Heart right ventricle (tissue), 16 donors: Measurements from ENCODE around the gene CD300LG. TPM values are rescaled to one million over a fixed set of nuclear protein-coding genes. Genes with fewer than 3 reads are reported as not detected.
"Not testable (repeated sequence)": the region's sequence is repeated elsewhere in the genome, so short reads cannot be mapped to it uniquely, and the experiment has no call there.

Experiments used
- ATAC-seq, 8 donors: fragments of 200-7000 bp; cut with Tn5 transposase; one replicate each; pipeline ENCODE4 v1.9.1; 2020; ENCODE audit warnings: mild to moderate bottlenecking in 8 of 8, moderate library complexity in 8 of 8, moderate number of reproducible peaks in 1 of 8
- DNase-seq, 2 donors: peaks; one replicate each; pipeline ENCODE4 v3.0.0-alpha.2; 2020
- H3K27ac ChIP-seq, 10 donors: fragments of 200-600 bp; sonication (generic) in 2 of 10; one replicate each; pipeline versions ENCODE4 v1.5.0 to v1.8.0; 2020 to 2022; ENCODE audit warnings: mild to moderate bottlenecking in 3 of 10
- H3K27me3 ChIP-seq, 7 donors: fragments of 200-600 bp; one replicate each; pipeline ENCODE4 v1.8.0; 2021 to 2022; ENCODE audit warnings: mild to moderate bottlenecking in 2 of 7
- H3K36me3 ChIP-seq, 9 donors: fragments of 200-600 bp; sonication (generic) in 1 of 9; one replicate each; pipeline versions ENCODE4 v1.5.0 to v1.8.0; 2020 to 2022; ENCODE audit warnings: mild to moderate bottlenecking in 2 of 9
- H3K4me1 ChIP-seq, 9 donors: fragments of 200-600 bp; sonication (generic) in 1 of 9; one replicate each; pipeline versions ENCODE4 v1.5.0 to v1.8.0; 2020 to 2022; ENCODE audit warnings: mild to moderate bottlenecking in 4 of 9
- H3K4me3 ChIP-seq, 10 donors: fragments of 200-600 bp; sonication (generic) in 2 of 10; one replicate each; pipeline versions ENCODE4 v1.5.0 to v1.8.0; 2020 to 2022; ENCODE audit warnings: mild to moderate bottlenecking in 7 of 10, moderate library complexity in 2 of 10
- H3K9me3 ChIP-seq, 11 donors: fragments of 200-600 bp in 10 of 11; sonication (generic) in 2 of 11; one replicate each; pipeline versions ENCODE4 v1.5.0 to v1.8.0; 2013 to 2022; ENCODE audit warnings: mild to moderate bottlenecking in 2 of 11, control low read depth in 1 of 11, moderate library complexity in 1 of 11
- WGBS, 2 donors: extraction: QIAGEN DNeasy Blood & Tissue Kit; methylation state at CpG; one replicate each; pipeline ENCODE4 v1.1.7; 2013; ENCODE audit warnings: inconsistent platforms in 1 of 2; 5-methylcytosine and 5-hydroxymethylcytosine counted together
- intact Hi-C, 10 donors: fragments of 100-400 bp; cut with DNase I; formaldehyde crosslinking; loops; one replicate each; pipeline versions ENCODE4 v1.11.1 to v1.14.2; 2022
- long read RNA-seq, 3 donors: library from polyadenylated mRNA; unstranded; transcript quantifications; one replicate each; pipeline ENCODE4 v2.0.0, GENCODE V29; 2020 to 2021
- polyA plus RNA-seq, 2 donors: library from polyadenylated mRNA; stranded (reverse); fragments of 200-250 nt; gene quantifications; one replicate each; pipeline ENCODE4 v1.2.3, GENCODE V29; 2013
- total RNA-seq, 10 donors: library from RNA; stranded (reverse); fragmentation: NEBNext Ultra II Directional in 3 of 10; extraction: Animal tissue kit (Norgen Biotek cat#: 25700) in 3 of 10; gene quantifications; one replicate each; pipeline versions ENCODE4 v1.2.1 to v1.2.4, GENCODE V29; 2021 to 2023
- TF ChIP-seq, protein P1 (sequence below), 9 donors: fragments of 200-600 bp; sonication (generic) in 2 of 9; IDR thresholded peaks; one replicate each; pipeline versions ENCODE4 v1.5.0 to v1.8.0; 2021 to 2022; ENCODE audit warnings: antibody characterized with exemption in 9 of 9, mild to moderate bottlenecking in 5 of 9, moderate library complexity in 1 of 9
- donor health status: Arrhythmogenic right ventricular cardiomyopathy.
- donor health status: ischemic (EF 13 %, LVEDD 7.1; RV severe dilation, severe dysfunction).
- donor health status: healthy with polysubstance abuse.
- donor health status: DM: no; HTN: yes; CAD: no.
- donor health status: DM: no; HTN: no; CAD: no.
- donor health status: ischemic (EF 25% LVEDD 6.9; RV normal size, moderate dysfunction).
- donor health status: ischemic (EF 25% LVEDD 5.7; RV mildly dilated, moderate dysfunction).
- donor health status: healthy.
- donor health status: DM: yes; HTN: yes; CAD: no.
- donor health status: Ischemic cardiomyopathy.
- donor health status: ischemic (EF 35%, LVEDD 5.7; RV mildly dilated, moderate dysfunction).
- donor health status: nonischemic (EF 11% LVEDD 7.7; RV severe dilation, severe dysfunction).
- donor health status: DM: yes; HTN: yes; CAD: no.
- donor health status: PGD.
- donor health status: ischemic (EF 29% LVEDD 5.4; RV normal size, mild dysfunction).
- donor health status: nonischemic (EF 23%, LVEDD 6.1; RV moderate dilation, normal function).

CD300LG gene, protein sequence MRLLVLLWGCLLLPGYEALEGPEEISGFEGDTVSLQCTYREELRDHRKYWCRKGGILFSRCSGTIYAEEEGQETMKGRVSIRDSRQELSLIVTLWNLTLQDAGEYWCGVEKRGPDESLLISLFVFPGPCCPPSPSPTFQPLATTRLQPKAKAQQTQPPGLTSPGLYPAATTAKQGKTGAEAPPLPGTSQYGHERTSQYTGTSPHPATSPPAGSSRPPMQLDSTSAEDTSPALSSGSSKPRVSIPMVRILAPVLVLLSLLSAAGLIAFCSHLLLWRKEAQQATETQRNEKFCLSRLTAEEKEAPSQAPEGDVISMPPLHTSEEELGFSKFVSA
- total RNA-seq (10 to 100 TPM in 7 of 10 donors, 1 to 10 TPM in 3; 3.8 to 70.9 (median 12.7) TPM), polyA plus RNA-seq (10 to 100 TPM; 30.0 to 34.3 TPM)
- long read RNA-seq, donor 1, partial matches to known transcripts, result 13 of 49 reads
- long read RNA-seq, donor 1, other reads (novel, unspliced or antisense), result 34 of 49 reads
- long read RNA-seq, donor 2, partial matches to known transcripts, result 4 of 9 reads
- long read RNA-seq, donor 2, other reads (novel, unspliced or antisense), result 4 of 9 reads
- long read RNA-seq, donor 3, transcript CD300LG-202 (7 exons, 2,758 nt), result major isoform, 7 of 63 reads
- long read RNA-seq, donor 3, partial matches to known transcripts, result 28 of 63 reads
- long read RNA-seq, donor 3, other reads (novel, unspliced or antisense), result 27 of 63 reads

DNA sequence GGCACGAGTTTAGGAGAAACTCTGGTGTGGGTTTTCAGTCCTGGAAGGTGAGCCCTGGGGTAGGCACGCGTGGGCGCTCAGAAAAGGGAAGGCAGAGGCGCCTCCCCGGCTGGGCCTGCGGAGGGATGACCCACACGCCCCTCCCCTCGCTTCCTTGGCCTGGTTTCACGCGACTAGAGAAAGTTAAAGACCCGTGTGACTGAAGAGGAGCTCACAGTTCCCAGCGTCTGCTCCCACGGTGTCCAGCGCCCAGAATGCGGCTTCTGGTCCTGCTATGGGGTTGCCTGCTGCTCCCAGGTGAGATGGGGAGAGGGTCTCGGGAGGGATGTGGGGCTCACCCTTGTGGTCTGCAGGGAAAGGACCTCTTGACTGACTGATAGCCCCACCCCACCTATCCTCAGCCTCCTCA is at the start of gene CD300LG:
CD300LG (plus strand) TSS at position 214 of the 409 bp plus-strand sequence; CDS start at position 255, 41 bp downstream.
- DNase-seq, result peak; percentile 44 to 49
- Histone ChIP-seq H3K36me3 (no peaks in the 10 kb centered on the region), H3K9me3 (no peaks in the 10 kb centered on the region), H3K27me3 (no peaks in the 10 kb centered on the region), H3K4me1 (peaks cover 0 to 30% (median 6%) of the 10 kb centered on the region in 9 donors), H3K4me3 (peak within 1 kb of the TSS in 9 of 10 donors; percentile 19 to 55 (median 40)), H3K27ac (peak within 1 kb of the TSS; percentile 27 to 85 (median 66))
- intact Hi-C loops, result loop anchor here in 8 of 10 donors (5.0 to 10.0 kb wide), 7 partner anchors 62 to 162 kb away; partner anchors contain the start of genes CFAP97D1 (in 3 of the 8) and DUSP3 (in 1 of the 8)
- ATAC-seq, result peak; percentile 31 to 81 (median 68)
- WGBS, 2 donors, result 39 to 47% methylated on average over 17 of the region's 17 CpGs
- TF ChIP-seq, protein P1, sequence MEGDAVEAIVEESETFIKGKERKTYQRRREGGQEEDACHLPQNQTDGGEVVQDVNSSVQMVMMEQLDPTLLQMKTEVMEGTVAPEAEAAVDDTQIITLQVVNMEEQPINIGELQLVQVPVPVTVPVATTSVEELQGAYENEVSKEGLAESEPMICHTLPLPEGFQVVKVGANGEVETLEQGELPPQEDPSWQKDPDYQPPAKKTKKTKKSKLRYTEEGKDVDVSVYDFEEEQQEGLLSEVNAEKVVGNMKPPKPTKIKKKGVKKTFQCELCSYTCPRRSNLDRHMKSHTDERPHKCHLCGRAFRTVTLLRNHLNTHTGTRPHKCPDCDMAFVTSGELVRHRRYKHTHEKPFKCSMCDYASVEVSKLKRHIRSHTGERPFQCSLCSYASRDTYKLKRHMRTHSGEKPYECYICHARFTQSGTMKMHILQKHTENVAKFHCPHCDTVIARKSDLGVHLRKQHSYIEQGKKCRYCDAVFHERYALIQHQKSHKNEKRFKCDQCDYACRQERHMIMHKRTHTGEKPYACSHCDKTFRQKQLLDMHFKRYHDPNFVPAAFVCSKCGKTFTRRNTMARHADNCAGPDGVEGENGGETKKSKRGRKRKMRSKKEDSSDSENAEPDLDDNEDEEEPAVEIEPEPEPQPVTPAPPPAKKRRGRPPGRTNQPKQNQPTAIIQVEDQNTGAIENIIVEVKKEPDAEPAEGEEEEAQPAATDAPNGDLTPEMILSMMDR (IDR thresholded peaks at IDR 0.05), result no peak

DNA sequence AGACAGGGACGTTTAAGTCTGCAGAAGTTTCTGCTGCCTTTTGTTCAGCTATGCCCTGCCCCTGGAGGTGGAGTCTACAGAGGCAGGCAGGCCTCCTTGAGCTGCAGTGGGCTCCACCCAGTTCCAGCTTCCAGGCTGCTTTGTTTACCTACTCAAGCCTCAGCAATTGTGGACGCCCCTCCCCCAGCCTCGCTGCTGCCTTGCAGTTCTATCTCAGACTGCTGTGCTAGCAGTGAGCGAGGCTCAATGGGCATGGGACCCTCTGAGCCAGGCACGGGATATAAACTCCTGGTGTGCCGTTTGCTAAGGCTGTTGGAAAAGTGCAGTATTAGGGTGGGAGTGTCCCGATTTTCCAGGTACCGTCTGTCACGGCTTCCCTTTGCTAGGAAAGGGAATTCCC is 49.0 kb upstream of the CD300LG start:
- H3K27me3 ChIP-seq, H3K4me1 ChIP-seq, intact Hi-C loops, ATAC-seq, H3K27ac ChIP-seq, H3K9me3 ChIP-seq, H3K4me3 ChIP-seq, DNase-seq: not testable (repeated sequence)
- peaks cover 0 to 27% (median 0%) of the 10 kb centered on the region in 9 donors for H3K36me3 ChIP-seq
- WGBS, 2 donors, result 78 to 90% methylated on average over 8 to 9 of the region's 9 CpGs

DNA sequence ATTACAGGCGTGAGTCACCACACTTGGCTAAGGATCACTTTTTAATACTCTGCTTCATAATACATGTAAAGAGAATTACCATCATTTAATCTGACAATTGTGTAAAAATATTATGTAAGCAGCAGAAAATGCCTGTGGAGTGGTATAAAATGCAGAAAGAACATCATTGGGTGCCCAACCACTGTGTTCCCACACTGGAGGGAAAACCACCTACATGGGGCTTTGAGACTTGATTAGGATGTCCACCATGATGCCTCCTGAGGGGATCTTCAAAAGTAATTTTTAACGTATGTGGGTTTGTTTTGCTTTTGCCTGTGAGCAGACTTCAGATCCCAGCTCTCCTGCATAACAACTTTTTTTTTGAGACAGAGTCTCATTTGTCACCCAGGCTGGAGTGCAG is 47.9 kb upstream of the CD300LG start:
- DNase-seq, result no peak
- no peak overlapping the region for H3K4me3 ChIP-seq
- TF ChIP-seq, protein P1 (IDR thresholded peaks at IDR 0.05), result no peak
- no peaks in the 10 kb centered on the region for H3K9me3 ChIP-seq
- no peaks in the 10 kb centered on the region for H3K4me1 ChIP-seq
- H3K27me3 ChIP-seq, result no peaks in the 10 kb centered on the region
- peaks cover 0 to 34% (median 0%) of the 10 kb centered on the region in 9 donors for H3K36me3 ChIP-seq
- WGBS, 2 donors, result 81 to 83% methylated on average over 2 of the region's 2 CpGs
- no peak overlapping the region for H3K27ac ChIP-seq
- ATAC-seq, result peak in 3 of 8 donors; percentile 40 to 50 (median 42)
- intact Hi-C loops, result no loop called here

DNA sequence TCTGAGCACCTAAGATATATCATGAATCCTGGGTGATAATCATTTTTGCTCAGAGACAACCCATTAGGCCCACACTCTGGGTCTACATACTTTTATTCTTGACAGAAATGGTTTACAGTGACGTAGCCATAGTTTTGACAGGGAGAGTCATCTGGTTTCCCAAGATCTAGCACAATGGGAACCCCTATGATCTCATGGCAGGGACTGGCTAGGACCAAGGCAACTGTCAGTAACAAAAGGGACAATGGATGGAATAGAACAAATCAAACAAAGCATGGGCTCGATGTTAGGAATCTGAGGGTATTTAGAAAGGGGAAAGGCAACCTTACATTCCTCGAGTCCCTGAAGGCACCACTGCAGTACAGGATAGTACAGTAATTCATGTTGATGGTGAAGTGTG is 46.2 kb upstream of the CD300LG start:
- DNase-seq (no peak), ATAC-seq (peak in 2 of 8 donors; percentile 9 to 23)
- H3K9me3 ChIP-seq, result no peaks in the 10 kb centered on the region
- H3K27me3 ChIP-seq, result no peaks in the 10 kb centered on the region
- 94 to 98% methylated on average over 3 of the region's 3 CpGs for WGBS, 2 donors
- no peak overlapping the region for H3K27ac ChIP-seq
- peaks cover 0 to 48% (median 0%) of the 10 kb centered on the region in 9 donors for H3K36me3 ChIP-seq
- TF ChIP-seq, protein P1 (IDR thresholded peaks at IDR 0.05), result no peak
- intact Hi-C loops, result no loop called here
- no peaks in the 10 kb centered on the region for H3K4me1 ChIP-seq
- no peak overlapping the region for H3K4me3 ChIP-seq
